Right forelimb (tissue), 1 donor: ENCODE measurements around the gene CCDC89.

Experiments
- DNase-seq: peaks from one replicate; pipeline ENCODE4 v3.0.0-alpha.2; 2018

The CCDC89 gene

GRCh38 chr11:85685820-85686459 is at the start of gene CCDC89:
Gene CCDC89 (minus strand): TSS chr11:85686195. CDS start chr11:85686130, 65 bp downstream.
- DNase-seq: peak; percentile 73

DNA sequence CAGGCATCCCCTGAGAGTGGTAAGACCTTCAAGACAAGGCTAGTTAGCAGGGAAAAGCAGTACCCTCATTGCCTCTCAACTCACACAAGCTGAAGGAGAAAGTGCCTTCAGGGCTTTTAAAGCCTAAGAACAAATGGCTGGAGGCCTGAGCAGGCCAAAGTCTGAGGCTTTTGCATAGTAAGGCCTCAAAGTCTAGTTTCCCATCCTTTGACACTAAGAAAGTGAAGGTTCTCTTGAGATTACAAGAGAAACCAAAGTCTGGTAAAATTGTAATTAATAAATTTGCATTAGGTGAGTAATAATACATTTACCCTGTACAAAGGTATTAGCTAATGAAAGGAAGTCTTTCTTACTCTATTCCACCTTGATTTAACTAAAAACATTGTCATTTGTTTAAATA is 47.0 kb upstream of the CCDC89 start:
- no peak for DNase-seq

- DNase-seq: no peak
Measured at GRCh38 chr11:85726381-85726780, 40.4 kb upstream of the CCDC89 start.

- no peak for DNase-seq
Measured at GRCh38 chr11:85725510-85726258, 39.7 kb upstream of the CCDC89 start.

- DNase-seq: no peak
Measured at GRCh38 chr11:85724748-85725465, 38.9 kb upstream of the CCDC89 start.

DNA sequence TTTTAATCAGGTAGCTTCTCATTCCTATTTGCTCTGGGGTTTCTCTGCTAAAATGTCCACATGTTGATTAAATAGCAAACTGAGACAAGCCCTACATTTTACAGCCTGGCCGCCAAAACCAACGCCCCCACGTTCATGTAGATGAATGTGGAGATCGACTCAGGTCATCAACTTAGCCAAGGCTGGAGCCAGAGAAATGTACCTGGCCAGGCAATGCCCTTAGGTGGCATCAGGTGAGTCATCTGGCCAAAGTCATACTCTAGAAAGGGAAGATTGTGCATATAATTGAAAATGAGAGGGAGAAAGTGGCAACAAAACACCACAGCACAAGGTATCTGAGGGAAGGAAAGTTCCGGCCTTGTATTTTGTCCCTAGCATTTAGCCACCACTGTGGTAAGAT is 37.1 kb upstream of the CCDC89 start:
- no peak for DNase-seq

GRCh38 chr11:85721191-85721590 is 35.2 kb upstream of the CCDC89 start:
- no peak for DNase-seq

DNA sequence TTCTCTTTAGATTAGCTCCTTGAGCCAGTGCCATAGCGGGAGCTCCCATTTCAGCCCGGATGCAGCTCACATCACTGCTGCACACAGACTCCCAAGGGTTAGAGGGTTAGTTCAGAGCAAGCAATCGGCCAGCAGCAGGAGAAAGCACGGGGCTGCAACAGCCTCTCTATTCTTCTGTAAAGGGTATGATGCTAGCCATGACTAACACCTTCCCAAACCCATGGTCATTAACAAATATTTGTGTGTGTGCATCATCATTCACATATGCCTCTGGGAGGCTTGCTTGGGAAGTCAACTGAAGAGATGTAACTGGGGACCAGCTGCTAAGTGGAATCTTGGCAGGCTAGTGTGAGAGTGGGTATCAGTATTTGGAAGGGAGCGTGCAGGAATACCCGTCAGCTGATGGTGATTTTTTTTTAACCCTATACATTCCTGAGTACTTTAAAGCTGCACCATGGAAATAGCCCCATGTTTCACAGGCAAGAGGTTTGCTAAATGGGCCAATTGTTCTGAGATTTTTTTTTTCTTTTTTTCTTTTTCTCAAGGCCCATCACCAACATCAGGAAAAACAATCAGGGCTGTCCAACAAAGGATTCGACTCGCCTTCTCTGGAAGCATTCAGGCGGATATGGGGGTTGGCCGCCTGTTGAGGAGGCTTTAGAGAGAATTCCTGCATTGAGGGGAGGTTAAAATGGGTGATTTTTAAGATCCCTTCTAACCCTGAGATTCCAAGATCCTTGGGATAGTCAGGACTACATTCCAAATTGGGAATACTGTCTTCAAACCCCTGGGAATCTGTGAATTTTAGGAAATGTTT is 33.2 kb upstream of the CCDC89 start:
- DNase-seq: peak; percentile 68

GRCh38 chr11:85718126-85718943 is 32.3 kb upstream of the CCDC89 start:
- no peak for DNase-seq

DNA sequence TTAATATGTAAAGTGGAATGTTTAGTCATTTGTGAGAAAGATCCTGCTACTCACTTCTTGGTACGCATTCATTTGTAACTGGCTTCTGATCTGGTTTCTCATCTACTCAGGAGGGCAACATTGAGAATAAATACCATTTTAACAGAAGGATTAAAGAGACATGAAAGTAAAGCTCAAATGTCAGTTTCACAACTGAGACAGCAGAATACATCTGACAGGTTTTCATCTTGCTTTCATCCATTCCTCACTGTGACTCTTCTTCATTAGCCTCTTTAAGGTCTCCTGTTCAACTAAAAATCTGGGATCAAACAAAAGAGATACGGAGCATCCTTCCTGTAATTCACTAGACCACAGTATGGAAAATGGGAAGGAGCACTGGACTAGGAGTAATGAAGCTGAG is 31.4 kb upstream of the CCDC89 start:
- no peak for DNase-seq

GRCh38 chr11:85712953-85713352 is 27.0 kb upstream of the CCDC89 start:
- DNase-seq: no peak

- DNase-seq: no peak
Measured at GRCh38 chr11:85710917-85711316, 24.9 kb upstream of the CCDC89 start.

DNA sequence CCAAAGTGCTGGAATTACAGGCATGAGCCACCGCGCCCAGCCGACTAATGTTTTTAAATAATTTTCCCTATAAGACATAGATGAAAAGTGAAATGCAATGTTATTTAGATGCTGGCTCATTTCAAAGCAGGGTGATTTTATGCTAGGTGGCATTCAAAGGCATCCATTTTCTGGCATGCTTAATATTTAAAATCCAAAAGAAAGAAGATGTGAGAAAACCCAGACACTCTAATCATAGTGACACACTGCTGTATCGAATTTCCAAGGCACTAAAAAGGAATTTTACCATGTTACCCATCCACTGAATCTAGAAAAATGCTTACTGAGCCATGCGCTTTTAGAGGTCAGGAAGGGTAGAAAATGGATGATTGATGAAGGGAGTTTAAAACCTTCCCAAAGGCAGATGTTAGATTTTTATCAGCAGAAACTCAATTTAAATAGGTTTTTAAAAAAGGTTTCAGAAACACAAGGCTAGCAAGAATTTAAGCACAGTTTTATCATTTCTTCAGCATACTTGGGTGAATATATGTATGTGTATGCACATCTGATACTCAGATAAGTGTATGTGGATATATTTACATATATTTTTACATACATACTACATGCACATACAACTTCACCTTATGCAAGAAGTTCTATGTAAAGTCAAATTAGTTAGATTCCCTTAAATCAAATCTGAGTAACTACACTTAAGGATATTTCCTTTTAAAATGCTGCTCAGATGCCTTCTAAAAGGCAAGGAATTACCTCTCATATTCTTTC is 24.1 kb upstream of the CCDC89 start:
- DNase-seq: no peak

DNA sequence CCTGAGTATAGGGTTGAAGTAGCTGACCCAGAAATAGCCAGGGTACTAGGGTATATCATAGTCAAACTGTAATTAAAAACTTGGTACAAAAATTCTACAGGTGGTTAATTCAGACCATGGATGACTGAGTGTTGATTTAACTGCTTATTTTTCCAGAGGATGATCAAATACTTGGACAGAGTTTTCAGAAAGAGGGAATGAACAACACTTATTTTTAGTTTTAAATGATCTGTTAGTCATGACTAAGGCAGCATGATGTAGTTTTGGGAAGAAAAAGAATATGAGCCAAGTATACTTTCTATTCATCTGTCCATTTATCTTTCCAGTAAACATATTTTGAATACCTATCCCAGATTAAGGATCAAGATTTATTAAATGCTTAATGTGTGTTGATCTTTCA is 19.8 kb upstream of the CCDC89 start:
- no peak for DNase-seq

DNA sequence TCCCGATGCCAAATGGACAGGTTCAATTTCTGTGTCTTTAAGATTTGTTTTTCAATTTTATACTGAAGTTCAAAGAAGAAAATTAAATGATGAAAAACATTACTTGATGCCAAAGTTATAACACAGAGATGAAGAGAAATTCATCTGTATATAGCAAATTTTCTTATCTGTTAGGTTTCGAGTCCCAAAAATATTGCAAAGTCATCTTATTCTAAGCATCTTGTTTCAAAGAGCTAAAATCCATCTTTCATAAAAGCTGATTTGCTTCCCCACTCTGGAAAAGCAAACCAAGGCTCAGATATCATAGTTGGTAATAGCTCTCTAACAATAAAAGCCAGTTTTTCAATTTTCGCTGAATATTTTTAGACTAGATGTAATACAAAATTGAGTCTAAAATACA is 19.0 kb upstream of the CCDC89 start:
- DNase-seq: no peak

DNA sequence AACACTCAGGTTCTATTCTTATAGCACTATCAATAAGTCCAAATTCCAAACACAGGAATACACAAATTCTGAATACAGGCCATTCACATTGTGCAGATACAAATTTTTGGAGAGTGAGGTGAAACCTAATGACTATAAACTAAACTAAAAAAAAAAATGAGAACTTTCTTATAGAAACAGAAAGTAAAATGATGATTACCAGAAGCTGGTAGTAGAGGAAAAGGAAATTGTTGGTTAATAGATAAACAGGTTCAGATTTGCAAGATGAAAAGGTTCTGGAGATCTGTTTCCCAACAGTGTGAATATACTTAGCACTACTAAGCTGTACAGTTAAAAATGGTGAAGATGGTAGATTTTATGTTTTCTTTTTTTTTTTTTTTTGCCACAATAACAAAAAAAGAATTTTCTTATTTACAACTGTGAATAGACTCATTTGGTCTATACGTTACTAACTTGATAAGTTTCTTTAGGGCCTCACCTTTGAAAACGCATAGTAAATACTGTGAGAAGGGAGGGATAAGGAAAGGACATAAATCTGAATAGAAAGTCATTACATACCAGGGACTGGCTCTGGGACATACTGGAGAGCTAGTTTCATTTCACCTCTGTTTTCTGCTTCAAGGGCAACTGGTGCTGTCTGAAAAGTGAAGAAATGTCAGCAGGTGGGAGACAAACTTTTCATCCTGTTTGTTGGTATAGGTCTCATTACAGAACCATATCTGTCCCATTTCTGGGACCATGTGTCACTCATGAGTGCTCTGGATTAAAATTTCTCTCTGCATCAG is 14.2 kb upstream of the CCDC89 start:
- no peak for DNase-seq

- no peak for DNase-seq
Measured at GRCh38 chr11:85698195-85698594, 12.2 kb upstream of the CCDC89 start.

- no peak for DNase-seq
Measured at GRCh38 chr11:85697747-85698146, 11.8 kb upstream of the CCDC89 start.

DNA sequence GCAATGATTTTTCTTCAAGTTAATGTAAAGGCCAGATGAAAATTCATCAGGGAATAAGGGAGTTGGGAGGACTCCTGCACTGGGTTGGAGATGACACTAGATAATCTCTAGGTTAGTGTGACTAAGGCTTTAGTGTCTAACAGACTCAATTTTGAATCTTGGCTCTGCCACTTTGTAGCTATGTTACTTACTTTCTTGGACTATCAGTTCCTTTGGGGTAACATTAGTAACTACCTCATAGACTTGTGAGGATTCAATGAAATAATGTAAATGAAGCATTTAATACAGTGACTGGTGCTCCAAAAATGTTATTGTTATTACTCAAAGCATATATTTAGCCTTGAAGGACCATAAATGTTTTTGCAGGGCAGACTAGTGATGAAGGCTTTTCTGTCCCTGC is 9.6 kb upstream of the CCDC89 start:
- no peak for DNase-seq

- DNase-seq: no peak
Measured at GRCh38 chr11:85694385-85694980, 8.5 kb upstream of the CCDC89 start.
